Measurements from ENCODE around the gene UAP1. TPM values are rescaled to one million over a fixed set of nuclear protein-coding genes. Genes with fewer than 3 reads are reported as not detected.
"Not testable (repeated sequence)": the region's sequence is repeated elsewhere in the genome, so short reads cannot be mapped to it uniquely, and the experiment has no call there.

Gene UAP1
- polyA plus RNA-seq, 1 donor from 2014 or later, result 40.1 TPM

GRCh38 chr1:162585101-162585500 lies 23.6 kb downstream of the UAP1 start:
- not testable (repeated sequence) for H3F3A ChIP-seq (ENCODE audit: insufficient read depth, low read length, poor library complexity, severe bottlenecking); H3K27me3 ChIP-seq (ENCODE audit: insufficient read depth, low read depth, low read length); H3K27ac ChIP-seq (ENCODE audit: low read length); H2AFZ ChIP-seq (ENCODE audit: low read depth, low read length); H3K4me2 ChIP-seq (ENCODE audit: low read length); H4K20me1 ChIP-seq (ENCODE audit: insufficient read depth); H3K9ac ChIP-seq (ENCODE audit: low read length); H3K79me2 ChIP-seq (replicated peaks; ENCODE audit: insufficient read depth, low read length); H3K9me2 ChIP-seq (ENCODE audit: insufficient read depth, low read length); H3K9me3 ChIP-seq (ENCODE audit: low read length); H3K4me3 ChIP-seq (ENCODE audit: low read length)
- H3K36me3 ChIP-seq (ENCODE audit: insufficient read depth, low read length), result peaks cover 12% of the 10 kb centered on the region

- H3K4me2 ChIP-seq (ENCODE audit: low read length), result no peak overlapping the region
- H3K9ac ChIP-seq (ENCODE audit: low read length), result no peak overlapping the region
- H3K27ac ChIP-seq (ENCODE audit: low read length), result no peak overlapping the region
- H3K9me3 ChIP-seq (ENCODE audit: low read length), result no peaks in the 10 kb centered on the region
- H3K36me3 ChIP-seq (ENCODE audit: insufficient read depth, low read length), result peaks cover 7% of the 10 kb centered on the region
- no peaks in the 10 kb centered on the region for H3F3A ChIP-seq (ENCODE audit: insufficient read depth, low read length, poor library complexity, severe bottlenecking)
- no peaks in the 10 kb centered on the region for H3K9me2 ChIP-seq (ENCODE audit: insufficient read depth, low read length)
- H2AFZ ChIP-seq (ENCODE audit: low read depth, low read length), result no peak overlapping the region
- H3K4me3 ChIP-seq (ENCODE audit: low read length), result no peak overlapping the region
- H3K79me2 ChIP-seq (replicated peaks; ENCODE audit: insufficient read depth, low read length), result no peaks in the 10 kb centered on the region
- TF ChIP-seq EP300 (conservative IDR thresholded peaks at IDR 0.05; ENCODE audit: poor library complexity, severe bottlenecking) (no peak), CTCF (IDR thresholded peaks at IDR 0.05; ENCODE audit: poor library complexity, severe bottlenecking) (no peak), MXI1 (conservative IDR thresholded peaks at IDR 0.05; ENCODE audit: poor library complexity, severe bottlenecking) (no peak), TAF1 (IDR thresholded peaks at IDR 0.05; ENCODE audit: low read depth) (no peak), RAD21 (conservative IDR thresholded peaks at IDR 0.05) (no peak), REST (IDR thresholded peaks at IDR 0.05; ENCODE audit: borderline replicate concordance) (no peak), POLR2AphosphoS5 (IDR thresholded peaks at IDR 0.05) (no peak)
- H4K20me1 ChIP-seq (ENCODE audit: insufficient read depth), result no peaks in the 10 kb centered on the region
- no peaks in the 10 kb centered on the region for H3K27me3 ChIP-seq (ENCODE audit: insufficient read depth, low read depth, low read length)
Measured at GRCh38 chr1:162587347-162587746, 25.8 kb downstream of the UAP1 start.

GRCh38 chr1:162587761-162588260 lies 26.3 kb downstream of the UAP1 start:
- no peaks in the 10 kb centered on the region for H3K27me3 ChIP-seq (ENCODE audit: insufficient read depth, low read depth, low read length)
- H3K27ac ChIP-seq (ENCODE audit: low read length), result no peak overlapping the region
- no peaks in the 10 kb centered on the region for H4K20me1 ChIP-seq (ENCODE audit: insufficient read depth)
- H3K79me2 ChIP-seq (replicated peaks; ENCODE audit: insufficient read depth, low read length), result no peaks in the 10 kb centered on the region
- H3K9me2 ChIP-seq (ENCODE audit: insufficient read depth, low read length), result no peaks in the 10 kb centered on the region
- no peaks in the 10 kb centered on the region for H3K9me3 ChIP-seq (ENCODE audit: low read length)
- peaks cover 7% of the 10 kb centered on the region for H3K36me3 ChIP-seq (ENCODE audit: insufficient read depth, low read length)
- H3K9ac ChIP-seq (ENCODE audit: low read length), result no peak overlapping the region
- TF ChIP-seq CTCF (IDR thresholded peaks at IDR 0.05; ENCODE audit: poor library complexity, severe bottlenecking), result no peak
- no peak for TF ChIP-seq RAD21 (conservative IDR thresholded peaks at IDR 0.05)
- no peak for TF ChIP-seq POLR2AphosphoS5 (IDR thresholded peaks at IDR 0.05)
- no peak for TF ChIP-seq MXI1 (conservative IDR thresholded peaks at IDR 0.05; ENCODE audit: poor library complexity, severe bottlenecking)
- TF ChIP-seq SMC3 (conservative IDR thresholded peaks at IDR 0.05; ENCODE audit: poor library complexity), result no peak
- no peaks in the 10 kb centered on the region for H3F3A ChIP-seq (ENCODE audit: insufficient read depth, low read length, poor library complexity, severe bottlenecking)
- H3K4me2 ChIP-seq (ENCODE audit: low read length), result no peak overlapping the region
- H3K4me3 ChIP-seq (ENCODE audit: low read length), result no peak overlapping the region
- no peak overlapping the region for H2AFZ ChIP-seq (ENCODE audit: low read depth, low read length)
